HS-5 (cell line): ENCODE data around the gene YBX3.
"Not testable (repeated sequence)": the region's sequence is repeated elsewhere in the genome, so short reads cannot be mapped to it uniquely, and the experiment has no call there.

Source experiments
- DNase-seq: peaks from one replicate; pipeline ENCODE4 v3.0.0-alpha.2; 2012; ENCODE audit warnings: low read depth

Gene YBX3

DNA sequence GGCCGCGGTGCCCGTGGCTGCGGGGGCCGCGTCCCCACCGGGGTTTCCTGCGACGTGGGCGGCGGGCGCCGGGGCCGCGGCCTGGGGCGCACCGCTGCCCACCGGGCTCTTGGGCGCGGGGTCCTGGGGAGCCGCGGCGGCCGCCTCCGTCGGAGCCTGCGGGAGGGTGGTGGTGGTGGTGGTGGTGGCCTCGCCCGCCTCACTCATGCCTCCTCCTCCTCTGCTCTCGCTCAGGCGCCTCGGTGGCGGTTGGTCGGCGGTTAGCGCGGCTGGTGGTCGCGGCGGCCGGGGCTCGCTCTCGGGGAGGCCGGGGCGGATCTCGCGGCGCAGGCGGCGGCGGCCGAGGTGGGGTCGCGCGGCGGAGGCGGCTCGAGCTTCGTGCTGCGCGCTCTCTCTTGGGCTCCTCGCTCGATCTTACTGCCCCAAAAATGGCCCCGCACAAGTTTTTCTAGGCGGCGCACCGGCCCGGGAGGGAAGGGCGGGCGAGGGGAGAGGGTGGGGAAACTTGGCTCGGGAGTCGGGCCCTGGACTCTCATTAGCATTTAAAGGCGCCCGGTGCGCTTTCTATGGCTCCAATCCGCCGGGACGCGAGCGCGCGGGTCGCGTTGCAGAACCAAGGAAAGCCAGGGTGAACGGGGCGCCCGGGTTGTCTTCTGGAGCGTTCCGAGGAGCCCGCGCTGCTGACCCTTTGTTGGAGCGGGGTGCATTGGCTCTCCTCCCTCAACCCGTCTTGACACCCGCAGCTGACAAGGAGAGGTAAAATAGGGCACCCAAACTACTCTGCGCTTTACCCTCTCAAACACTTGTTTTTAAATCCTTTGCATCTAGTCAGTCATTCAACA lies at the start of gene YBX3:
Gene YBX3 (minus strand): TSS at position 419 of the 842 bp plus-strand sequence. CDS start 212 bp downstream, at position 207.
- DNase-seq = no peak

DNA sequence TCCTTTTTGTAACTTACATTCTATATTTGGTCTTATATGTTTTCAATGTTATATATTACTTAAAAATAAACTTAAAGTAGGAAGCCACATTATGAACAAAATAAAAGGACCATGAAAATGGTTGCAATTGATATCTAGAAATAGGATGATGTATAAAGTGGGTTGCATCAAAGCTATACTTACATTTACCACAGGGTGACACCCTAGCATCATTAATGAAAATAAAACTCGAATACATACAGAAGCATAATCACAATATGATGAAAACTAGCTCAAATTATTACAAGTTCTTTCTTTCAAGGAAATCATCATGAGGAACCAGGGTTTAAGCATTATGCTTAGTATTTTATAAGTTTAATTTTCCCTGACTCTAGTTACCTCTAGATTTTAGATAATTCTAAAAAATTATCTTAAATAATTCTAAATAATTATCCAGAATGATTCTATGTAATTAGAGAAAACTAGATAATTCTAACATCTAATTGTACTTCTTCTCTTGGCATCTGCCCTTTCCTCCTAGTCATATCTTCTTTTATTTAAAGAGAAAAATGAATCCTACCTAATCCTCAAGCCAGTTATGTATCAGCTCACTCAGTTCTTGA lies 48.1 kb upstream of the YBX3 start:
- no peak for DNase-seq

DNA sequence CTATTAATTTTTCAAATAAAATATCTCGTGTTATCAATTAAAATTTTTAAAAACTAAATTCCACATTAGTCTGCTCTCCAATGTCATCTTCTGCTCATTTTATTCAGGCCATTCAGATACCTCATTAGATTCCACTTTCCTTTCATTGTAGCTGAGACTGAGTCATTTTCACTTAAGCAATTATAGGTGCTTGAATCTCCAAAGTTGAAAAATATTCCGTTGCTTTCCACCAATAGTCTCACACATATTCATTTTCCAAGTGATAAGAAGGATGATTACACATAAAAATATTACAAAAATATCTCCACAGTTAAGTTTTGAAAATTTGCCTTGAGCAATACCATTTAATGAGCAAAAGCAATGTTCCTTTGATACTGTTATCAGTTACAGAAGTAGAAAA lies 36.5 kb upstream of the YBX3 start:
- DNase-seq = no peak

DNA sequence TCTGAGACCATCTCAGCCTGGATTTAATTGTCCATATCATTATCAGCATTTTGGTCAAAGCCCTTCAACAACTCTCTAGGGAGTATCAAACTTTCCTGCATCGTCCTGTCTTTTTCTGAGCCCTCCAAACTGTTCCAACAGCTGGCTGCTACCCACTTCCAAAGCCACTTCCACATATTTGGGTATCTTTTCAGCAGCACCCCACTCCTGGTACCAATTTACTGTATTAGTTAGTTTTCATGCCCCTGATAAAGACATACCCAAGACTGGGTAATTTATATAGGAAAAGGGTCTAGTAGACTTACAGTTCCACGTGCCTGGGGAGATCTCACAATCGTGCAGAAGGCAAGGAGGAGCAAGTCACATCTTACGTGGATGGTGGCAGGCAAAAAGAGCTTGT lies 33.1 kb upstream of the YBX3 start:
- no peak for DNase-seq

DNA sequence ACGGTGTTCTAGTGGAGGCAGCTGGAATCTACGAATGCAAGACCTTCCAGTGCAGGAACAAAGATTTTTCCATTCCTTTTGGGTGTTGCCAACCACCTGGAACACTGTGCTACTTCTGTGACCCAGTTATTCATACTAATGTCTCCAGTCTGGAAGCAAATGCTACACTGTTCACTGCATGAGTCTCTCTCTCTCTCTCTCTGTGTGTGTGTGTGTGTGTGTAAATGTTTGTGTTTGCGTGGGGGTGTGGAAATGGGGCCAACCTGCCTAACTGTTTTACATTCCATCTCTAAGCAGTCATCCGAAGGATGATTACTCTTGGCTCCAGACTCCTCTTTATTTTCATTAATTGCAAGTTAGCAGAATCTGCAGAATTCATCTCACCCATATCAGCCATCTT lies 29.9 kb upstream of the YBX3 start:
- peak; percentile 18 for DNase-seq

DNA sequence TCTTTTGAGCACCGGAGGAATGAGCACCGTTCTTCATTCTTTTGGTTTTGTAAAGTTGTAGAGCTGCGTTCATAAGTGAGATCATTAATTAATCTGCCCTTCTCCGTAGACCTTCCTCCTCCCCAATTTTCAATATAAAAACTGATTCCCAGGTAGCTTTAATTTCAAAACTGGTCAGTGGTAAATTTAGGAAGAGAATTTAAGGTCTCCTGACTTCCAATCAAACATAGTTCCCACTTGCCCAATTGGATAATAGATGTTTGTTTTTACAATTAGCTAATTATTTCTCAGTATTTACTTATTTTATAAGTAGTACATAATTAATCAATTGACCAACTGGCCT lies 27.2 kb upstream of the YBX3 start:
- DNase-seq = no peak

DNA sequence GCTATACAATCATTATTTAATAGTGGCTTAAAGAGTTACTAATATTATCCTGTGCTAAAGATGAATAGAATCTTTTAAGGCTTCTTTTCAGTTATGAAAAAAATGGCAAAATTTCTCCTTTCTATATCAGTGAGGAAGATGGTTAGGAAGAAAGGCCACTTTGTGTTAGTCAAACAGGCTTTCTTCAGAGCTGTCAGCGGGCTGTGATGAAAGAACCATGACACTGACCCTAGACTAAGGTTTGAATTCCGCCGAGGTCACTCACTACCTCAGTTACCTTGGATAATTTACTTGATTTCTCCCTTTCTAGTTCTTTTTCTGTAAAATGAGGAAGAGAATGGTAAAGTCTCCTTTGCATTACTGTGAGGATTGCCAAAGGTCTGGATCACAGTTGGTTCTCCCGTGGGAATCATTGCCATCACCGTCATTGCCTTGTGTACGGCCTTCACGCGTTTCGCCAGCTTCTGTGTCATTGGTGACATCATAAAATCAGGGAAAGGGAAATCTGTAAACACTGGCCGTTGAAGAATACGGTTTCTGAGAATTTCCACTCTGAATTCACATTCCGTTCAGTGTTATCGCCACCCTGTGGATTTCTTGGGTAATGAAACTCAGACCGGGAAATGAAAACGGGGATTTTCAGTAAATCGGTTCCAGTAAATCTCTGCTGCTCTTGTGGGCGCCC lies 26.7 kb upstream of the YBX3 start:
- peak; percentile 91 for DNase-seq

DNA sequence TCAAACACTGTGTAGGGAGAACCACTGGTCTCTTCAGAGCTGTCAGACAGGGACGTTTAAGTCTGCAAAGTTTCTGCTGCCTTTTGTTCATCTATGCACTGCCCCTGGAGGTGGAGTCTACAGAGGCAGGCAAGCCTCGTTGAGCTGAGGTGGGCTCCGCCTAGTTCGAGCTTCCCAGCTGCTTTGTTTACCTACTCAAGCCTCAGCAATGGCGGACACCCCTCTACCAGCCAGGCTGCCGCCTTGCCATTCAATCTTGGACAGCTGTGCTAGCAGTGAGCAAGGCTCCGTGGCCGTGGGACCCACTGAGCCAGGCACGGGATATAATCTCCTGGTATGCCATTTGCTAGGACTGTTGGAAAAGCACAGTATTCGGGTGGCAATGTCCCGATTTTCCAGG lies 24.6 kb upstream of the YBX3 start:
- DNase-seq = no peak

DNA sequence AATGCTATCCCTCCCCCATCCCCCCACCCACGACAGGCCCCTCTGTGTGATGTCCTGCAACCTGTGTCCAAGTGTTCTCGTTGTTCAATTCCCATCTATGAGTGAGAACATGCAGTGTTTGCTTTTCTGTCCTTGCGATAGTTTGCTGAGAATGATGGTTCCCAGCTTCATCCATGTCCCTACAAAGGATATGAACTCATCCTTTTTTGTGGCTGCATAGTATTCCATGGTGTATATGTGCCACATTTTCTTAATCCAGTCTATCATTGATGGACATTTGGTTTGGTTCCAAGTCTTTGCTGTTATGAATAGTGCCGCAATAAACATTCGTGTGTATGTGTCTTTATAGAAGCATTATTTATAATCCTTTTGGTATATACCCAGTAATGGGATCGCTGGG lies 20.3 kb upstream of the YBX3 start:
- DNase-seq = not testable (repeated sequence)

DNA sequence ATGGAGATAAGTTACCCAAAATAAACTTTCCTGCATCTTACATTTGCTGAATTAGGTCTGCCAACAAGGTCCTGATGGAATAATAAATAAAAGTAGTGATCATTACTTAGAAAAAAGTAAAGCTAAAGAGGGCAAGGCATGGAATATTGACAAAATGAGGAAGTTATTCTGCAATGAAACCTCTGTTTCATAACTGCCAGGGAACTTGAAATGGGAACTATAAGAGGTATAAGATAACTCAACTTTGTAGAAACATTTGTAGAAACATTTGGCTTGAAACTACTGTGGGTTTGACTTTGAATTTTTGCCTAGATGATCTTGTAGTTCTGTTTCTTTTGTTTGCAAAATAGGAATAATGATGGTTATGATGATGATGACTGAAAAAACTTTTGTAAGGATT lies 18.7 kb upstream of the YBX3 start:
- DNase-seq = no peak

DNA sequence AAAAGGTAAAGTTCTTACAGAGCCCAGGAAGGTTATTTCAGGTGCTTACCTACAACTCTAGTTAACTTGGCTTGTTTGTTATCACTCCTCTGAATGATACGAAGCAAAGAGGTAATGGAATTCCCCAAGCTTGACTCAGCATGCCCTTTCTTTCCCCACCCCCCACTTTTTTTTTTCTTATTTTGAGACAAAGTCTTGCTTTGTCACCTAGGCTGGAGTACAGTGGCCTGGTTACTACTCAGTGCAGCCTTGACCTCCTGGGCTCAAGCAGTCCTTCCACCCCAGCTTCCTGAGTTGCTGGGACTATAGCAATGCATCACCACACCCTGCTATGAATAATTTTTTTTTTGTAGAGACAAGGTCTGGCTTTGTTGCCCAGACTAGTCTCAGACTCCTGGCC lies 17.1 kb upstream of the YBX3 start:
- no peak for DNase-seq

DNA sequence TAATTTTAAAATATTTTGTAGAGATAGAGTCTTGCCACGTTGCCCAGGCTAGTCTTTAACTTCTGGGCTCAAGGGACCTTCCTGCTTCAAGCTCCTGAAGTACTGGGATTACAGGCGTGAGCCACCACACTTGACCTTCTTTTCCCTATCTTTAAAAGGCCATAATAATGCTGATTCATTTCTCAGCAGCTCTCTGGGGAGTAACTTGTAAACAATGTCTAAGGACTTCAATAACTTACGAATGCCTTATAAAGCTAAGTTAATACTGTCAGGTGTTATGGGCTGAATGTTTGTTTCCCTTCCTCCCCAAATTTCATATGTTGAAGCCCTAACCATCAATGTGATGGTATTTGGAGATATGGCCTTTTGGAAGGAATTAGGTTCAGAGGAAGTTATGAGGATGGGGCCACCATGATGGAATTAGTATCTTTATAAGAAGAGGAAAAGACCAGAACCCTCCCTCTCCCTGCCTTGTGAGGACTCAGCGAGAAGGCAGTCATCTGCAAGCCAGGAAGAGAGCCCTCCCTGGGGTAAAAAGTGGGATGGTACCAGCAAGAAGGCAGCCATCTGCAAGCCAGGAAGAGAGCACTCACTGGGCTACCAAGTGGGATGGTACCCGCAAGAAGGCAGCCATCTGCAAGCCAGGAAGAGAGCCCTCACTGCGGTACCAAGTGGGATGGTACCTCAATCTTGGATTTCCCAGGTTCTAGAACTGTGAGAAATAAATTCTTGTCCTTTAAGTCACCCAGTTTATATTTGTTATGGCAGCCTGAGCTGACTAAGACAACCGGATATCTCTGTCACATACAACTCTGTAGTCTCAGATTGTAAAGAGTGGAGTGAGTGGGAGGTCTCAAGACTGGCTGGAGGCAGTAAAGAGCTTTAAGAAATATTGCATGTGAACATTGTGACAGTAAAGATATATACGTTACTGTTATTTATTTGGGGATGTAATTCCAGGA lies 16.3 kb upstream of the YBX3 start:
- no peak for DNase-seq

DNA sequence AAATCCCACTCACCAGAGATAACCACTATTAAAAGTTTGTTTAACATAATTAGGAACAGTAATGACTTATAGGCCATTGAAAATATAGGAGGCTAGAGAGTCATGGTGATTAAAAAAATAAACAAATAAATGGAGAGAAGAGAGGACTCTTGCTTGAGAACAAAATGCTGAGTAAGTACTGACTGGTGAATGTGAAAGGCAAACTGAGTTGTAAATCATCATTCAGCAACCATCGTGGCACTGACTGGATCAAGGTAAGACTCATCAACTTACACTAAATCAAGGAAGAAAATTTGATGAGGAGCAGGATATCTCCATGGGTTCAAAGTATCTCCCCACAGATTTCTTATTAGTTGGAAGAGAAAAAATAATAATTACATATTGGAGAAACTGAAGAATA lies 14.1 kb upstream of the YBX3 start:
- no peak for DNase-seq

DNA sequence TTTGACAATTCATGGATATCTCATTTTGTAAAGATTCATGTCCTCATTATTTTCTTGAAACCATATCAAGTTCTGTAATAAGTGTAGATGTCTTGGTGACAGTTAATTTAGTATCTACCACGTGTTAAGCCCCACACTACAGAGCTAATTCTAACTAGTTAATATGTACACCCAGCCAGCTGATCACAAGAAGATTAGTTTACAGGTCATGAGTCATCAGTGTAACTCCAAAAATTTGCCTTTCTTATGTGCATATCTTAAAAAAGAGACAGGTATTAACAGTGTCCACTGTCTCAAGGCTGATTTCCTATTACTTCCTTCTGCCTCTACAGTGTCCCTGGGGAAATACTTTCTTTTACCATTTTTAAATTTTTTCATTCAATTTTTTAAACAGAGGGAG lies 13.3 kb upstream of the YBX3 start:
- no peak for DNase-seq

DNA sequence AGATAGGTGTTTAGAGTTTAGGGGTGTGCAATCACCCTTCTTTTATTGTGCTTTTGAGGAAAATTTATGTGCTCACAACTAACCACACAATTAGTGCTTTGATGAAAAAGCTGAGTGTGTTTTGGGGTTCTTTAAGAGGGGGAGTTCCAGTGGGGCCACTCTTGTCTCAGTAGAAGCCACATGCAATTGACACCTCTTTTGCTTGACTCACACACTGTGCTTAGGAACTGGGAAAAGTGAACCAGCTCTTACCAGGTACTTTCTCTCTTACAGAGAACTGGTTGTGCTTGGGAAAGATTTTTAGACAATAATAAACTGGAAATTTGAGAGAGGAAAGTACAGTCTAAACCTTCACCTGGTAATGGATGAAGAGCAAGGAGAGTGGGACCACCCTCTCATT lies 12.3 kb upstream of the YBX3 start:
- DNase-seq = no peak

DNA sequence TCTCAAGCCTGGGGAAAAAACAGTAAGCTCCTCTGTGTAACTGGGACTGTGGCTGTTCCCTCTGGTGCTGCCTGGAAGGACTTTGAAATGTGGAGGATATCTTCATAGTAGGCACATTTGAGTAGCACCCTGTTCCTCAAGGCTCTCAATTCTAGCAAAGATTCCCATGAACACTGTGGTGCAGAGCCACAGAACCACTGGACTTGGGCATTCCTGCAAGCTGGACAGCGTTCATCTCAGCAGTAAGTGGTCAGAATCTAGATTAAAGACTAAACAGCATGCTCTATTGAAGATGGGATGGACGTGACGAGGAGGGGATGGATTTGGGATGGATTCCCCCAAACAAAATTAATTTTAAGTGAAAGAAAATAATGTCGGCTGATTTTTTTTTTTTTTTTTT lies 9.4 kb upstream of the YBX3 start:
- no peak for DNase-seq

DNA sequence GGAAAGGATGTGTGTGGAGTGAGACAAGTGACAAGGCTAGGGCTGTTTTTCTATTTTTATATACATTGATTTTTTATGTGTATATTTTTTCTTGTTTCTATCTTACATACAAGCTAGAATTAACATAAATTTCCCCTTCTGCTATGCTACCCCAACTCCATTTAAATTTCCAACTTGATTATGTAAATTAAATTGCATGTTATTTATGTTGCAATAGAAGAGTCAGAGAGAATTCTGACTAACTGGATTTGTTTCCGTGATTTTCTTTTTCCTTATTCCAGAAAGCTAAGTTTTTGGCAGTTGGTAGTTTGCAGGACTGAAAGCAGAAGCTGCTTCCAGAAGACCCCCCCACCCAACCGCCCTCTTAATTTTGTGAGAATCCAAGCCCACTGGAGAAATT lies 8.9 kb upstream of the YBX3 start:
- DNase-seq = no peak

DNA sequence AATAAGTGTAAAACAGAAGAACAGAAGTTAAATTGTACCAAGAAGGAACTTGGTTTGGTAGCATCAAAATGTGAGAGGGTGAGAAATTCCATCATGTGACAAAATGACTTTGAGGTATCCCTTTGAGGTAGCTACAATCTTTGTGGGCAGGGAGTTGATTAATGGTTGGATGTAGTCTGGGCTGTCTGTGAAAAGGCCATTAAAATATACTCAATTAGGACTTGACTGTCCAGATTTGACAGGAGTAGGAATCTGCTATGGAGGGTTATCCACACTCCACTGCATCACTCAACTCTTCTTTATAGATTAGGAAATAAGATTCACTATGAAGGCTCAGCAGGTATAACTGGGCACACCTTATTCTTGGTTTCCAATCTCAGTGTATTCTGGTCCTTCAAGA lies 7.4 kb upstream of the YBX3 start:
- DNase-seq = no peak

DNA sequence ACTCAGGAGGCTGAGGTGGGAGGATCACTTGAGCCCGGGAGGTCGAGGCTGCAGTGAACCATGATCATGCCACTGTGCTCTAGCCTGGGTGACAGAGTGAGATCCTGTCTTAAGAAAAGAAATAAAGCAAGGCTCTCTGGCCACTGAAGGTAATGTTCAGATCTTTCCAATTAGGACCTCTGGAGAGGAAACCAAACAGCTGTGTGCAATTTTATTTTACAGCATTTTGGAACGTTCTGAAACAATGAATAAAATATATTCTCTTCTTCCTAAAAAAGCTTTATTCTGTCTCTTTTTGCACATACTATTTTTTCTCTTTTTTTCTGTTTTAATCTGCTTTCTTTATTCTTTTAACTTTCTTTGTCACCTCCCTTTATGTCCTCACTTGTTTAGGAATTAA lies 5.0 kb upstream of the YBX3 start:
- DNase-seq = no peak

DNA sequence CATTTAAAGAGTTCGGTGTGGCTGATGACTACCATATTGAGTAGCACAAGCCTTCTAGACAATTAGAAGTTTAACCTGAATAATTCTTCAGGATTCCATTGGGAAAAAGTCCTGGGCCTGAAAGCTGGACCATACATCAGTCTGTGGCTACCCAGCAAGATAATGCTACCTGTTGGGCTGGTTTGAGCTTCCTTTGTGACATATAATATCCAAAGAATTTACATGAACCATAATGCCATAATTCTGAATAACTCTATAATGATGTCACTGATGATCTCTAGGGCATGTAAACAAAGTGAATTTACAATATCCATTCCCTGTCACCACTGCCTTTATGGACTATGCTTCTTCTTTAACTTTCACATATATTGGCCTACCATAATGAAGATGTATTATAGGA lies 3.8 kb upstream of the YBX3 start:
- DNase-seq = no peak

DNA sequence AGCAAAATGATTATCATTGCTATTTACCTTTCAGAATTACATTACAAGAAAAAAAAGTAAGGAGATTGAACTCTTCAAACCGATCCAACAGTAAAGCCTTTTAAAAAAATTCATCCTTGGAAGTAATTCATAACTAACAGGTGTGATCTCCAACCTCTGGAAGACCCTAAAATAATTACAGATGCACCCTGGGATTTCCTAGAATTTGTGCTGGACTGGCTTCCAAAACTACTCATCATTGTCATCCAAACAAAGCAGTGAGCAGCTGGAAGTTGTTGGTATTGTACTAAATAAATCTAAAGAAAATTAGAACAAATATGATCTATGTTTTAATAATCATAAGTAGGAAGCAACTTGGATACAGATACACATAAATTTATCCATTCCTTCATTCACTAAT lies 1.9 kb upstream of the YBX3 start:
- DNase-seq = no peak

DNA sequence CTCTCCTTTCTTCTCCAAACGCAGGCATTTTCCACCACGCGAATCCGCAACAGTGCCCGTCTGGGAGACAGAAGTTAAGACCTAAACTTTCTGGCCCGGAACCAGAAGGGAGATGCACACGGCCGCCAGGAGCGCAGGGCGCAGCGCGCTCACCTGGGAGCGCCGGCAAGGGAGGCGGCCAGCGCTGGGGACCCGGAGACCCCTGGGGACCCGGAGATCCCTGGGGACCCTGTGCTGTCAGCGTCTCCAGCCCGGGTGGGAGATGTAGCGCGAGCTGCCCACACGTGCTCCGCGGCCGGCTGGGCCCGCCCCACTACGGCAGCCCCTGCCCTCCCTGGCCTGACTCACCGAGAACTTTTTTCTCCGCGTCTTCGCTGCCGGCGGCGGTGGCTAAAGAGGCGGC lies 620 bp downstream of the YBX3 start:
- no peak for DNase-seq
